ENCODE results near the gene DOHH. TPM values are rescaled to one million over a fixed set of nuclear protein-coding genes. Genes with fewer than 3 reads are reported as not detected.

DOHH gene
- total and polyA plus RNA-seq, 4 donors, result 1.4 to 12.0 (median 9.2) TPM

GRCh38 chr19:3478409-3479176 lies 21.9 kb downstream of the DOHH start:
- no peak for DNase-seq (ENCODE audit: low spot score)
- Histone ChIP-seq H3K9ac (ENCODE audit: low read depth in 1 of 2, low read length in 2 of 2) (no peak overlapping the region), H3K9me3 (ENCODE audit: control insufficient read depth in 4 of 4, low read length in 3 of 4) (no peaks in the 10 kb centered on the region), H3K27me3 (ENCODE audit: control insufficient read depth in 4 of 4, insufficient read depth in 4 of 4, low read length in 3 of 4) (peaks cover 0 to 2% (median 0%) of the 10 kb centered on the region in 4 donors), H3K36me3 (ENCODE audit: control insufficient read depth in 4 of 4, insufficient read depth in 3 of 4, low read depth in 1 of 4, low read length in 3 of 4) (no peaks in the 10 kb centered on the region), H3K4me3 (ENCODE audit: low read depth in 1 of 3, low read length in 3 of 3) (no peak overlapping the region), H3K27ac (ENCODE audit: low read depth in 1 of 2, low read length in 2 of 2) (no peak overlapping the region), H3K4me1 (ENCODE audit: control insufficient read depth in 4 of 4, insufficient read depth in 4 of 4, low read length in 3 of 4) (peaks cover 0 to 2% (median 0%) of the 10 kb centered on the region in 4 donors)
- 49% methylated on average over 27 of the region's 27 CpGs for WGBS
- TF ChIP-seq JUND (IDR thresholded peaks at IDR 0.05) (no peak), FOXA2 (IDR thresholded peaks at IDR 0.05) (no peak), RAD21 (IDR thresholded peaks at IDR 0.05) (no peak)

- no peaks in the 10 kb centered on the region for H3K9me3 ChIP-seq (ENCODE audit: control insufficient read depth in 4 of 4, low read length in 3 of 4)
- H3K27me3 ChIP-seq (ENCODE audit: control insufficient read depth in 4 of 4, insufficient read depth in 4 of 4, low read length in 3 of 4), result peaks cover 0 to 2% (median 0%) of the 10 kb centered on the region in 4 donors
- H3K4me1 ChIP-seq (ENCODE audit: control insufficient read depth in 4 of 4, insufficient read depth in 4 of 4, low read length in 3 of 4), result peaks cover 0 to 2% (median 0%) of the 10 kb centered on the region in 4 donors
- TF ChIP-seq NR2F2 (IDR thresholded peaks at IDR 0.05) (no peak), SP1 (IDR thresholded peaks at IDR 0.05) (no peak), RAD21 (IDR thresholded peaks at IDR 0.05) (no peak), HNF4G (IDR thresholded peaks at IDR 0.05) (no peak), EGR1 (IDR thresholded peaks at IDR 0.05; ENCODE audit: low read depth in 2 of 2) (no peak), ZBTB33 (IDR thresholded peaks at IDR 0.05) (no peak), FOXA2 (IDR thresholded peaks at IDR 0.05) (no peak), HNF4A (conservative IDR thresholded peaks at IDR 0.05) (no peak)
- H3K27ac ChIP-seq (ENCODE audit: low read depth in 1 of 2, low read length in 2 of 2), result no peak overlapping the region
- 95% methylated on average over 2 of the region's 2 CpGs for WGBS
- no peaks in the 10 kb centered on the region for H3K36me3 ChIP-seq (ENCODE audit: control insufficient read depth in 4 of 4, insufficient read depth in 3 of 4, low read depth in 1 of 4, low read length in 3 of 4)
- no peak overlapping the region for H3K4me3 ChIP-seq (ENCODE audit: low read depth in 1 of 3, low read length in 3 of 3)
- H3K9ac ChIP-seq (ENCODE audit: low read depth in 1 of 2, low read length in 2 of 2), result no peak overlapping the region
- DNase-seq (ENCODE audit: low spot score), result no peak
These were observed 22.5 kb downstream of the DOHH start for GRCh38 chr19:3477951-3478350.

- no peaks in the 10 kb centered on the region for H3K9me3 ChIP-seq (ENCODE audit: control insufficient read depth in 4 of 4, low read length in 3 of 4)
- no peak for TF ChIP-seq ATF3 (IDR thresholded peaks at IDR 0.05)
- TF ChIP-seq NR2F2 (IDR thresholded peaks at IDR 0.05), result no peak
- no peak for TF ChIP-seq EGR1 (IDR thresholded peaks at IDR 0.05; ENCODE audit: low read depth in 2 of 2)
- no peak for TF ChIP-seq TAF1 (conservative IDR thresholded peaks at IDR 0.05)
- no peak for TF ChIP-seq MAX (IDR thresholded peaks at IDR 0.05)
- no peak for TF ChIP-seq FOXA2 (IDR thresholded peaks at IDR 0.05)
- H3K4me1 ChIP-seq (ENCODE audit: control insufficient read depth in 4 of 4, insufficient read depth in 4 of 4, low read length in 3 of 4), result peaks cover 0 to 2% (median 0%) of the 10 kb centered on the region in 4 donors
- no peak overlapping the region for H3K4me3 ChIP-seq (ENCODE audit: low read depth in 1 of 3, low read length in 3 of 3)
- DNase-seq (ENCODE audit: low spot score), result no peak
- no peak overlapping the region for H3K27ac ChIP-seq (ENCODE audit: low read depth in 1 of 2, low read length in 2 of 2)
- H3K9ac ChIP-seq (ENCODE audit: low read depth in 1 of 2, low read length in 2 of 2), result no peak overlapping the region
- no peaks in the 10 kb centered on the region for H3K36me3 ChIP-seq (ENCODE audit: control insufficient read depth in 4 of 4, insufficient read depth in 3 of 4, low read depth in 1 of 4, low read length in 3 of 4)
- H3K27me3 ChIP-seq (ENCODE audit: control insufficient read depth in 4 of 4, insufficient read depth in 4 of 4, low read length in 3 of 4), result peaks cover 0 to 2% (median 0%) of the 10 kb centered on the region in 4 donors
These were observed 23.0 kb downstream of the DOHH start for GRCh38 chr19:3477506-3477905.

Measured in liver (tissue), 9 donors.